Activated T-cell treated with anti-CD3 and anti-CD28 coated beads, Interleukin-2, amount 50 U/mL, for 4 hours (primary cell): Measurements from ENCODE around the gene C4A. TPM values are rescaled to one million over a fixed set of nuclear protein-coding genes. Genes with fewer than 3 reads are reported as not detected.
A peak's percentile ranks its signal among the peaks of the same experiment; 100 is the strongest.
"Not testable (repeated sequence)": the region's sequence is repeated elsewhere in the genome, so short reads cannot be mapped to it uniquely, and the experiment has no call there.

Source experiments
- ATAC-seq, 2 donors: fragments of 200-7000 bp; cut with Tn5 transposase; one replicate each; pipeline ENCODE4 v1.10.0; 2021
- DNase-seq: peaks from one replicate; pipeline ENCODE4 v3.0.0-alpha.2; 2020
- H3K27me3 Mint-ChIP-seq: one replicate; pipeline ENCODE4 v1.8.0; 2021; ENCODE audit warnings: low read depth, mixed read lengths
- H3K36me3 Mint-ChIP-seq: one replicate; pipeline ENCODE4 v1.8.0; 2022; ENCODE audit warnings: mixed read lengths; ENCODE audit not compliant: insufficient read depth
- H3K4me1 Mint-ChIP-seq: one replicate; pipeline ENCODE4 v1.8.0; 2021; ENCODE audit warnings: low read depth, mixed read lengths
- H3K4me3 Mint-ChIP-seq: one replicate; pipeline ENCODE4 v1.8.0; 2021; ENCODE audit warnings: mild to moderate bottlenecking, moderate library complexity, mixed read lengths
- H3K9me3 Mint-ChIP-seq: one replicate; pipeline ENCODE4 v1.8.0; 2021; ENCODE audit warnings: mixed read lengths
- total RNA-seq, 3 donors: library from RNA; stranded (reverse); gene quantifications; one replicate each; pipeline ENCODE4 v1.2.1, GENCODE V29; 2021

Gene C4A
- 1 to 10 TPM; 4.3 to 5.9 (median 5.3) TPM for total RNA-seq

- not testable (repeated sequence) for DNase-seq, H3K27me3 Mint-ChIP-seq, ATAC-seq, H3K9me3 Mint-ChIP-seq, H3K4me3 Mint-ChIP-seq, H3K36me3 Mint-ChIP-seq, H3K4me1 Mint-ChIP-seq
These were observed at the start of gene C4A for GRCh38 chr6:31981744-31982143. C4A (plus strand) TSS chr6:31982057; CDS start chr6:31982108, 51 bp downstream.

- not testable (repeated sequence) for H3K4me3 Mint-ChIP-seq, H3K4me1 Mint-ChIP-seq, DNase-seq, H3K9me3 Mint-ChIP-seq, H3K27me3 Mint-ChIP-seq, ATAC-seq, H3K36me3 Mint-ChIP-seq
These were observed 49.7 kb upstream of the C4A start for GRCh38 chr6:31932137-31932536.

GRCh38 chr6:31933537-31933936 lies 48.3 kb upstream of the C4A start:
- Mint-ChIP-seq H3K36me3 (no peaks in the 10 kb centered on the region), H3K9me3 (no peaks in the 10 kb centered on the region), H3K4me1 (no peaks in the 10 kb centered on the region), H3K27me3 (peaks cover 3% of the 10 kb centered on the region), H3K4me3 (no peak overlapping the region)
- no peak for ATAC-seq
- no peak for DNase-seq

GRCh38 chr6:31935021-31935420 lies 46.8 kb upstream of the C4A start:
- peaks cover 3% of the 10 kb centered on the region for H3K27me3 Mint-ChIP-seq
- no peak overlapping the region for H3K4me3 Mint-ChIP-seq
- H3K4me1 Mint-ChIP-seq, result no peaks in the 10 kb centered on the region
- H3K36me3 Mint-ChIP-seq, result no peaks in the 10 kb centered on the region
- no peak for DNase-seq
- ATAC-seq, result no peak
- H3K9me3 Mint-ChIP-seq, result no peaks in the 10 kb centered on the region

- Mint-ChIP-seq H3K9me3 (no peaks in the 10 kb centered on the region), H3K4me1 (no peaks in the 10 kb centered on the region), H3K36me3 (no peaks in the 10 kb centered on the region), H3K27me3 (peaks cover 5% of the 10 kb centered on the region), H3K4me3 (no peak overlapping the region)
- DNase-seq (no peak), ATAC-seq (no peak)
These were observed 46.0 kb upstream of the C4A start for GRCh38 chr6:31935823-31936222.

GRCh38 chr6:31940256-31940664 lies 41.6 kb upstream of the C4A start:
- Mint-ChIP-seq H3K4me1 (no peaks in the 10 kb centered on the region), H3K36me3 (no peaks in the 10 kb centered on the region), H3K9me3 (no peaks in the 10 kb centered on the region), H3K4me3 (no peak overlapping the region), H3K27me3 (peaks cover 25% of the 10 kb centered on the region)
- DNase-seq (no peak), ATAC-seq (no peak)

- DNase-seq (no peak), ATAC-seq (no peak)
- Mint-ChIP-seq H3K36me3 (no peaks in the 10 kb centered on the region), H3K4me1 (peaks cover 5% of the 10 kb centered on the region), H3K27me3 (peaks cover 26% of the 10 kb centered on the region), H3K9me3 (no peaks in the 10 kb centered on the region), H3K4me3 (no peak overlapping the region)
These were observed 38.1 kb upstream of the C4A start for GRCh38 chr6:31943742-31944141.

GRCh38 chr6:31945154-31945506 lies 36.7 kb upstream of the C4A start:
- DNase-seq, result no peak
- Mint-ChIP-seq H3K4me3 (no peak overlapping the region), H3K27me3 (peaks cover 26% of the 10 kb centered on the region)

GRCh38 chr6:31945507-31946369 lies 36.1 kb upstream of the C4A start, which contains the start of gene CFB:
CFB (plus strand) TSS chr6:31946095; CDS start chr6:31946222, 127 bp downstream.
- DNase-seq, result no peak
- peaks cover 24% of the 10 kb centered on the region for H3K27me3 Mint-ChIP-seq
- no peak within 1 kb of the TSS for H3K4me3 Mint-ChIP-seq
- no peaks in the 10 kb centered on the region for H3K36me3 Mint-ChIP-seq
- ATAC-seq, result peak in 1 of 2 donors; percentile 27
- peaks cover 5% of the 10 kb centered on the region for H3K4me1 Mint-ChIP-seq
- H3K9me3 Mint-ChIP-seq, result no peaks in the 10 kb centered on the region

More at GRCh38 chr6:31945154-31945506, 36.7 kb upstream of the C4A start:
- H3K4me1 Mint-ChIP-seq, result peaks cover 5% of the 10 kb centered on the region
- H3K36me3 Mint-ChIP-seq, result no peaks in the 10 kb centered on the region
- ATAC-seq, result no peak
- no peaks in the 10 kb centered on the region for H3K9me3 Mint-ChIP-seq

GRCh38 chr6:31946370-31946885 lies 35.4 kb upstream of the C4A start:
- ATAC-seq, result no peak
- H3K4me1 Mint-ChIP-seq, result peaks cover 5% of the 10 kb centered on the region
- H3K9me3 Mint-ChIP-seq, result no peaks in the 10 kb centered on the region
- H3K36me3 Mint-ChIP-seq, result no peaks in the 10 kb centered on the region
- DNase-seq, result no peak
- H3K27me3 Mint-ChIP-seq, result peaks cover 24% of the 10 kb centered on the region
- no peak overlapping the region for H3K4me3 Mint-ChIP-seq

- Mint-ChIP-seq H3K4me1 (peaks cover 5% of the 10 kb centered on the region), H3K36me3 (no peaks in the 10 kb centered on the region), H3K4me3 (no peak overlapping the region), H3K27me3 (peaks cover 22% of the 10 kb centered on the region), H3K9me3 (no peaks in the 10 kb centered on the region)
- ATAC-seq (no peak), DNase-seq (no peak)
These were observed 34.7 kb upstream of the C4A start for GRCh38 chr6:31947070-31947675.

- ATAC-seq (no peak), DNase-seq (no peak)
- Mint-ChIP-seq H3K4me3 (no peak overlapping the region), H3K36me3 (peaks cover 3% of the 10 kb centered on the region), H3K27me3 (peaks cover 15% of the 10 kb centered on the region), H3K9me3 (no peaks in the 10 kb centered on the region), H3K4me1 (peaks cover 5% of the 10 kb centered on the region)
These were observed 34.0 kb upstream of the C4A start for GRCh38 chr6:31947864-31948263.

GRCh38 chr6:31948306-31948705 lies 33.6 kb upstream of the C4A start:
- Mint-ChIP-seq H3K4me1 (peaks cover 5% of the 10 kb centered on the region), H3K27me3 (peaks cover 14% of the 10 kb centered on the region), H3K9me3 (no peaks in the 10 kb centered on the region), H3K4me3 (no peak overlapping the region), H3K36me3 (peaks cover 7% of the 10 kb centered on the region)
- DNase-seq (no peak), ATAC-seq (no peak)

- no peaks in the 10 kb centered on the region for H3K9me3 Mint-ChIP-seq
- H3K36me3 Mint-ChIP-seq, result peaks cover 13% of the 10 kb centered on the region
- no peak overlapping the region for H3K4me3 Mint-ChIP-seq
- peaks cover 11% of the 10 kb centered on the region for H3K27me3 Mint-ChIP-seq
- ATAC-seq (no peak), DNase-seq (no peak)
- H3K4me1 Mint-ChIP-seq, result peaks cover 5% of the 10 kb centered on the region
These were observed 33.0 kb upstream of the C4A start for GRCh38 chr6:31948753-31949413.
